HG02981 (cell line): ENCODE results near the gene HGS.
A peak's percentile ranks its signal among the peaks of the same experiment; 100 is the strongest.

Source experiments
- ATAC-seq: cut with Tn5 transposase; IDR thresholded peaks from one replicate; pipeline ENCODE4 v1.9.1; 2021; ENCODE audit warnings: mild to moderate bottlenecking, moderate library complexity; ENCODE audit not compliant: unreplicated experiment

HGS gene

GRCh38 chr17:81703747-81704654 lies 20.2 kb downstream of the HGS start:
- ATAC-seq: no peak

- no peak for ATAC-seq
Observed at GRCh38 chr17:81705518-81706231, 21.9 kb downstream of the HGS start.

GRCh38 chr17:81706232-81706611 lies 22.4 kb downstream of the HGS start:
- ATAC-seq: no peak

- no peak for ATAC-seq
Observed at GRCh38 chr17:81706757-81707624, 23.2 kb downstream of the HGS start.

- ATAC-seq: no peak
Observed at GRCh38 chr17:81707725-81708646, 24.2 kb downstream of the HGS start.

- ATAC-seq: no peak
Observed at GRCh38 chr17:81708739-81709185, 25.0 kb downstream of the HGS start.

GRCh38 chr17:81710514-81711308 lies 26.9 kb downstream of the HGS start:
- no peak for ATAC-seq

- peak; percentile 69 for ATAC-seq
Observed at GRCh38 chr17:81711814-81712467, 28.1 kb downstream of the HGS start, which contains the start of gene SLC25A10. Gene SLC25A10, plus strand, starts transcription at chr17:81712284. Its CDS starts 143 bp downstream, at chr17:81712427.

- ATAC-seq: peak; percentile 20
Observed at GRCh38 chr17:81712468-81713003, 28.7 kb downstream of the HGS start.

- no peak for ATAC-seq
Observed at GRCh38 chr17:81713004-81713555, 29.3 kb downstream of the HGS start.

GRCh38 chr17:81713556-81714411 lies 30.0 kb downstream of the HGS start:
- ATAC-seq: no peak

- ATAC-seq: no peak
Observed at GRCh38 chr17:81714412-81715106, 30.7 kb downstream of the HGS start.

- no peak for ATAC-seq
Observed at GRCh38 chr17:81715107-81715871, 31.5 kb downstream of the HGS start.

- ATAC-seq: no peak
Observed at GRCh38 chr17:81715872-81716673, 32.3 kb downstream of the HGS start.

- no peak for ATAC-seq
Observed at GRCh38 chr17:81716674-81716996, 32.8 kb downstream of the HGS start.
